H1 (cell line): ENCODE data around the gene BCL2L1. TPM values are rescaled to one million over a fixed set of nuclear protein-coding genes. Genes with fewer than 3 reads are reported as not detected.
"Not testable (repeated sequence)": the region's sequence is repeated elsewhere in the genome, so short reads cannot be mapped to it uniquely, and the experiment has no call there.

Experiments
- CTCF ChIA-PET: fragments of 300-600 bp; sonication (Branson Sonifier 250); formaldehyde crosslinking; loops from one replicate; lab custom pipeline; 2021; ENCODE audit not compliant: partially characterized antibody; lab: Charles Lee
- POLR2A ChIA-PET: fragments of 300-600 bp; sonication (Branson Sonifier 250); formaldehyde crosslinking; loops from one replicate; lab custom pipeline; 2021; ENCODE audit warnings: inconsistent platforms; ENCODE audit not compliant: partially characterized antibody; lab: Charles Lee
- DNase-seq, 2 experiments: peaks; one replicate each; pipeline versions ENCODE4 v3.0.0 to v3.0.0-alpha.2; 2010 to 2022; ENCODE audit warnings: low spot score in 2 of 2, low read depth in 1 of 2, mixed read lengths in 1 of 2
- FAIRE-seq: peaks from 2 replicates; lab custom pipeline; 2011; peaks lifted over from hg19 to GRCh38; lab: Jason Lieb, UNC
- H2AFZ ChIP-seq: 2 replicates; pipeline ENCODE4 v1.8.1; 2012; ENCODE audit warnings: low read length, inconsistent platforms
- H2AK5ac ChIP-seq: 2 replicates; pipeline ENCODE4 v1.6.1; 2013; ENCODE audit warnings: low read depth, low read length
- H2BK120ac ChIP-seq: replicated peaks from 2 replicates; pipeline ENCODE3; 2013; ENCODE audit warnings: low read depth, low read length, inconsistent platforms
- H2BK12ac ChIP-seq: 2 replicates; pipeline ENCODE4 v1.6.1; 2013; ENCODE audit warnings: low read depth, low read length
- H2BK15ac ChIP-seq: 2 replicates; pipeline ENCODE4 v1.6.1; 2013; ENCODE audit warnings: low read length
- H2BK20ac ChIP-seq: 2 replicates; pipeline ENCODE4 v1.6.1; 2013; ENCODE audit warnings: low read length
- H2BK5ac ChIP-seq: 2 replicates; pipeline ENCODE4 v1.6.1; 2013; ENCODE audit warnings: low read depth, low read length
- H3K14ac ChIP-seq: 2 replicates; pipeline ENCODE4 v1.6.1; 2013; ENCODE audit warnings: inconsistent platforms; ENCODE audit not compliant: insufficient read length
- H3K18ac ChIP-seq: 2 replicates; pipeline ENCODE4 v1.6.1; 2013; ENCODE audit warnings: low read length; ENCODE audit errors: extremely low read depth
- H3K23ac ChIP-seq: 2 replicates; pipeline ENCODE4 v1.6.1; 2013; ENCODE audit warnings: inconsistent platforms; ENCODE audit not compliant: insufficient read length
- H3K23me2 ChIP-seq: 2 replicates; pipeline ENCODE4 v1.6.1; 2013; ENCODE audit warnings: low read depth, low read length
- H3K27ac ChIP-seq: 2 replicates; pipeline ENCODE4 v1.6.1; 2011; ENCODE audit warnings: low read depth, low read length, inconsistent platforms
- H3K27me3 ChIP-seq, 4 experiments: replicated peaks in 1 of 4; 1 replicate in 1 of 4; 2 replicates in 3 of 4; pipeline versions ENCODE4 v1.6.1 to v1.8.1; 2011 to 2013; ENCODE audit warnings: low read length in 3 of 4, mild to moderate bottlenecking in 3 of 4, inconsistent platforms in 2 of 4, mixed read lengths in 2 of 4, moderate library complexity in 1 of 4; ENCODE audit not compliant: control insufficient read depth in 3 of 4, insufficient read depth in 3 of 4; ENCODE audit errors: extremely low read depth in 1 of 4
- H3K36me3 ChIP-seq, 4 experiments: 2 replicates each; pipeline versions ENCODE4 v1.6.1 to v1.8.1; 2011 to 2013; ENCODE audit warnings: mild to moderate bottlenecking in 4 of 4, low read length in 3 of 4, moderate library complexity in 2 of 4, control low read depth in 1 of 4, inconsistent platforms in 1 of 4; ENCODE audit not compliant: insufficient read depth in 4 of 4, control insufficient read depth in 2 of 4
- H3K4ac ChIP-seq: replicated peaks from 2 replicates; pipeline ENCODE3; 2013; ENCODE audit warnings: low read length, low read depth, mixed read lengths, inconsistent platforms; ENCODE audit not compliant: insufficient read length
- H3K4me1 ChIP-seq, 4 experiments: replicated peaks in 1 of 4; 1 replicate in 1 of 4; 2 replicates in 3 of 4; pipeline versions ENCODE4 v1.6.1 to v1.8.1; 2011 to 2013; ENCODE audit warnings: low read length in 3 of 4, inconsistent platforms in 2 of 4, mixed read lengths in 1 of 4; ENCODE audit not compliant: insufficient read depth in 4 of 4, control insufficient read depth in 3 of 4
- H3K4me2 ChIP-seq, 2 experiments: 2 replicates each; pipeline versions ENCODE4 v1.6.1 to v1.8.1; 2011 to 2013; ENCODE audit warnings: low read depth in 2 of 2, low read length in 2 of 2, control low read depth in 1 of 2, inconsistent platforms in 1 of 2, mild to moderate bottlenecking in 1 of 2; ENCODE audit not compliant: insufficient read depth in 1 of 2
- H3K4me3 ChIP-seq, 4 experiments: fragments of 200-600, 300-600 bp in 1 of 4; sonication (generic), shearing (Covaris generic), sonication (Bioruptor Twin) in 1 of 4; 2 replicates each; pipeline versions ENCODE4 v1.5.1 to v1.8.1; 2011 to 2016; ENCODE audit warnings: low read length in 4 of 4, low read depth in 3 of 4, control low read depth in 2 of 4, inconsistent platforms in 2 of 4, mild to moderate bottlenecking in 2 of 4, mixed read lengths in 1 of 4, moderate library complexity in 1 of 4; ENCODE audit not compliant: insufficient read depth in 2 of 4; ENCODE audit errors: extremely low read depth in 1 of 4
- H3K56ac ChIP-seq: replicated peaks from 2 replicates; pipeline ENCODE3; 2013; ENCODE audit warnings: low read depth, mild to moderate bottlenecking, mixed read lengths, low read length, inconsistent platforms; ENCODE audit not compliant: insufficient read length
- H3K79me1 ChIP-seq: 2 replicates; pipeline ENCODE4 v1.6.1; 2013; ENCODE audit warnings: low read depth, low read length, control low read depth
- H3K79me2 ChIP-seq, 2 experiments: 2 replicates each; pipeline versions ENCODE4 v1.6.1 to v1.8.1; 2012 to 2013; ENCODE audit warnings: low read length in 2 of 2, mild to moderate bottlenecking in 2 of 2, inconsistent platforms in 1 of 2; ENCODE audit not compliant: insufficient read depth in 2 of 2, control insufficient read depth in 1 of 2
- H3K9ac ChIP-seq, 4 experiments: replicated peaks in 1 of 4; 1 replicate in 1 of 4; 2 replicates in 3 of 4; pipeline versions ENCODE4 v1.6.1 to v1.8.1; 2011 to 2013; ENCODE audit warnings: low read depth in 3 of 4, low read length in 3 of 4, control low read depth in 2 of 4, mild to moderate bottlenecking in 2 of 4, moderate library complexity in 2 of 4, inconsistent platforms in 1 of 4; ENCODE audit errors: extremely low read depth in 1 of 4
- H3K9me3 ChIP-seq, 2 experiments: 2 replicates each; pipeline versions ENCODE4 v1.6.1 to v1.8.1; 2012 to 2013; ENCODE audit warnings: mild to moderate bottlenecking in 2 of 2, moderate library complexity in 2 of 2, control low read depth in 1 of 2, inconsistent platforms in 1 of 2, low read depth in 1 of 2, low read length in 1 of 2, mixed read lengths in 1 of 2; ENCODE audit not compliant: insufficient read depth in 2 of 2
- H4K20me1 ChIP-seq, 2 experiments: replicated peaks in 1 of 2; 2 replicates each; pipeline versions ENCODE3 to v1.8.1; 2011 to 2013; ENCODE audit warnings: inconsistent platforms in 2 of 2, low read length in 2 of 2, mild to moderate bottlenecking in 1 of 2; ENCODE audit not compliant: insufficient read depth in 2 of 2, control insufficient read depth in 1 of 2
- H4K5ac ChIP-seq: 2 replicates; pipeline ENCODE4 v1.6.1; 2013; ENCODE audit warnings: low read length, low read depth, mixed read lengths, inconsistent platforms; ENCODE audit not compliant: insufficient read length
- H4K8ac ChIP-seq: 2 replicates; pipeline ENCODE4 v1.8.0; 2013; ENCODE audit warnings: mild to moderate bottlenecking, moderate library complexity, low read length, inconsistent platforms; ENCODE audit not compliant: insufficient read depth; ENCODE audit errors: extremely low read depth
- H4K91ac ChIP-seq: replicated peaks from 2 replicates; pipeline ENCODE3; 2013; ENCODE audit warnings: low read length, mixed read lengths, inconsistent platforms; ENCODE audit not compliant: insufficient read length
- NANOG ChIP-seq: IDR thresholded peaks from 2 replicates; pipeline ENCODE4 v1.6.1; 2011; ENCODE audit warnings: low read length, low read depth, mild to moderate bottlenecking, inconsistent platforms; ENCODE audit not compliant: insufficient read depth, poor library complexity, severe bottlenecking
- RNF2 ChIP-seq: fragments of 200-900, 300-1000 bp; sonication (generic); IDR thresholded peaks from 2 replicates; pipeline ENCODE4 v1.7.1; 2016; ENCODE audit warnings: borderline replicate concordance, low read depth, mild to moderate bottlenecking, antibody characterized with exemption, low read length; ENCODE audit not compliant: poor library complexity, severe bottlenecking; ENCODE audit errors: missing control alignments
- WGBS, 2 experiments: shearing (Covaris generic) in 1 of 2; methylation state at CpG; one replicate each; pipeline versions ENCODE4 v1.1.6 to v1.1.7; 2013 to 2015; ENCODE audit warnings: low lambda C conversion rate in 2 of 2, mixed read lengths in 2 of 2, inconsistent platforms in 1 of 2, low coverage in 1 of 2, missing lambda C conversion rate in 1 of 2; ENCODE audit not compliant: insufficient replicate concordance in 2 of 2, insufficient coverage in 1 of 2, insufficient read length in 1 of 2; ENCODE audit errors: extremely low coverage in 1 of 2, missing lambda C conversion rate in 1 of 2; 5-methylcytosine and 5-hydroxymethylcytosine counted together
- polyA plus RNA-seq, 7 experiments: library from polyadenylated mRNA; depleted of rRNA in 3 of 7; stranded (reverse) in 5 of 7; unstranded in 2 of 7; fragments of >200 nt in 5 of 7; fragments of 200-250 nt in 2 of 7; gene quantifications; 1 replicate in 5 of 7; 2 replicates in 1 of 7; 4 replicates in 1 of 7; pipeline versions ENCODE4 v1.2.1 to v1.2.3, GENCODE V29; 2011 to 2013; ENCODE audit warnings: missing spikeins in 2 of 7, mixed read lengths in 2 of 7
- total RNA-seq: library from RNA; stranded (reverse); fragmentation: NEBNext Ultra II Directional; extraction: Animal tissue kit (Norgen Biotek cat#: 25700); gene quantifications from 2 replicates; pipeline ENCODE4 v1.2.1, GENCODE V29; 2021

Gene BCL2L1
- total and polyA plus RNA-seq, 2 of the 8 experiments (the other 6 are each of a cell fraction or from before 2014, with no cell fraction given): 64.9 to 66.1 TPM

GRCh38 chr20:31747640-31748039 is 25.0 kb upstream of the BCL2L1 start (continued):
- TF ChIP-seq RNF2: no peak
- no peak for TF ChIP-seq NANOG

- H4K20me1 ChIP-seq, H2AFZ ChIP-seq, H4K91ac ChIP-seq, H3K9ac ChIP-seq, H3K4me2 ChIP-seq, DNase-seq, H3K14ac ChIP-seq, H2BK15ac ChIP-seq, H3K56ac ChIP-seq, H3K27ac ChIP-seq, H4K5ac ChIP-seq, H3K18ac ChIP-seq, H2BK12ac ChIP-seq, H3K9me3 ChIP-seq, FAIRE-seq, H2BK120ac ChIP-seq, H3K4ac ChIP-seq, H4K8ac ChIP-seq, H3K23ac ChIP-seq, H3K27me3 ChIP-seq, H2AK5ac ChIP-seq, H3K23me2 ChIP-seq, H3K4me3 ChIP-seq, H2BK20ac ChIP-seq, H3K79me1 ChIP-seq, H3K4me1 ChIP-seq, H2BK5ac ChIP-seq: not testable (repeated sequence)
- ChIA-PET POLR2A (interaction anchor here (0.9 kb wide), 1 partner anchor 13 kb away, joined by 3 read pairs; no protein-coding TSS in a partner anchor), CTCF (interaction anchor here (0.6 to 1.9 kb wide), 4 partner anchors 9 to 134 kb away, joined by 3 to 5 read pairs (median 4); no protein-coding TSS in a partner anchor)
- 91% methylated on average over 14 of the region's 14 CpGs; no CpG with 5 or more reads in 1 of the 2 experiments for WGBS, 2 experiments
- peaks cover 0 to 74% of the 10 kb centered on the region in 2 experiments; a peak in 2 of 4 replicates for H3K79me2 ChIP-seq
- peaks cover 10 to 37% (median 25%) of the 10 kb centered on the region in 4 experiments; a peak in 5 of 8 replicates for H3K36me3 ChIP-seq
Observed at GRCh38 chr20:31747028-31747427, 24.4 kb upstream of the BCL2L1 start.
